ENCODE measurements around the gene UVRAG. TPM values are rescaled to one million over a fixed set of nuclear protein-coding genes. Genes with fewer than 3 reads are reported as not detected.

The UVRAG gene
- total and polyA plus RNA-seq, 2 donors (not counting 1 experiment from before 2014, with no cell fraction given), result 37.7 to 94.1 TPM

- POLR2A ChIA-PET, result no interaction called here
- CTCF ChIA-PET, result no interaction called here
- Histone ChIP-seq H4K20me1 (ENCODE audit: control insufficient read depth, insufficient read depth, low read length, poor library complexity, severe bottlenecking) (no peaks in the 10 kb centered on the region), H3K79me2 (ENCODE audit: control insufficient read depth, insufficient read depth, low read length) (no peaks in the 10 kb centered on the region), H3K4me3 (ENCODE audit: control extremely low read depth in 1 of 5, extremely low read depth in 1 of 5, insufficient read depth in 1 of 5, low read depth in 2 of 5, low read length in 4 of 5) (no peak overlapping the region), H3K36me3 (replicated peaks in 1 of 2; ENCODE audit: control extremely low read depth in 1 of 2, control insufficient read depth in 1 of 2, extremely low read depth in 1 of 2, insufficient read depth in 2 of 2, low read length in 1 of 2) (no peaks in the 10 kb centered on the region), H2AFZ (ENCODE audit: insufficient read depth, low read depth, low read length, poor library complexity, severe bottlenecking) (no peak overlapping the region), H3K9ac (ENCODE audit: low read length) (no peak overlapping the region), H3K9me3 (ENCODE audit: control extremely low read depth in 1 of 3, control insufficient read depth in 2 of 3, insufficient read depth in 1 of 3, low read length in 2 of 3) (peaks cover 0 to 5% (median 0%) of the 10 kb centered on the region in 3 donors), H3K4me2 (replicated peaks; ENCODE audit: low read depth, low read length, poor library complexity, severe bottlenecking) (no peak overlapping the region), H3K27ac (ENCODE audit: low read length in 2 of 2) (no peak overlapping the region), H3K27me3 (replicated peaks in 1 of 4; ENCODE audit: control extremely low read depth in 1 of 4, control insufficient read depth in 3 of 4, insufficient read depth in 4 of 4, low read length in 3 of 4) (no peaks in the 10 kb centered on the region), H3K4me1 (ENCODE audit: control insufficient read depth in 2 of 2, insufficient read depth in 2 of 2, low read length in 2 of 2) (no peaks in the 10 kb centered on the region)
- no peak for ATAC-seq (ENCODE audit: low read depth)
- no peak for DNase-seq
- no peaks in the 10 kb centered on the region for H3K27me3 Mint-ChIP-seq
- no peak overlapping the region for H3K4me3 Mint-ChIP-seq
- H3K4me1 Mint-ChIP-seq, result no peaks in the 10 kb centered on the region
- no peak overlapping the region for H3K27ac Mint-ChIP-seq
- TF ChIP-seq EZH2 (IDR thresholded peaks at IDR 0.05; ENCODE audit: borderline replicate concordance, insufficient read depth, low read depth, low read length, poor library complexity, severe bottlenecking) (no peak), CTCF (IDR thresholded peaks at IDR 0.05) (no peak)
- intact Hi-C loops (cut with micrococcal nuclease), result no loop called here
- WGBS (ENCODE audit: insufficient coverage), result 95% methylated on average over 3 of the region's 7 CpGs
- H3K9me3 Mint-ChIP-seq (ENCODE audit: insufficient read depth), result no peaks in the 10 kb centered on the region
Measured at GRCh38 chr11:76190376-76190775, 375.4 kb downstream of the UVRAG start.

Small RNA genes within 50 kb of the gene (small RNA-seq; reads per million reads assigned to genes)
- gene RF00019 (ENCODE audit: insufficient read length, low read depth, low replicate concordance) (not detected), gene RNA5SP344 (ENCODE audit: insufficient read length, low read depth, low replicate concordance) (not detected)

Other genes starting within 250 kb of the UVRAG start
- gene MAP6, start 146.2 kb upstream of the UVRAG start, total RNA-seq, result 0.34 and 0.57 TPM in 2 replicates
- gene MAP6, start 146.2 kb upstream of the UVRAG start, polyA plus RNA-seq, result 0.12 and 0.54 TPM in 2 replicates
- gene MOGAT2, start 97.4 kb upstream of the UVRAG start, total RNA-seq, result 0.12 TPM in 1 of 2 replicates, not detected in the other
- not detected in 2 replicates for gene MOGAT2, start 97.4 kb upstream of the UVRAG start, polyA plus RNA-seq
- gene DGAT2, start 46.4 kb upstream of the UVRAG start, total RNA-seq, result 6.1 and 6.5 TPM in 2 replicates
- 4.6 and 5.8 TPM in 2 replicates for gene DGAT2, start 46.4 kb upstream of the UVRAG start, polyA plus RNA-seq